ENCODE data around the gene YPEL5.

The YPEL5 gene

GRCh38 chr2:30201990-30202389 lies 55.2 kb downstream of the YPEL5 start:
- DNase-seq (ENCODE audit: low read depth in 4 of 4, low spot score in 1 of 4): no peak

- no peak for DNase-seq (ENCODE audit: low read depth in 4 of 4, low spot score in 1 of 4)
These were observed 56.3 kb downstream of the YPEL5 start for GRCh38 chr2:30203156-30203555.

- no peak for DNase-seq (ENCODE audit: low read depth in 4 of 4, low spot score in 1 of 4)
These were observed 57.5 kb downstream of the YPEL5 start for GRCh38 chr2:30204281-30204680.

GRCh38 chr2:30205456-30205855 lies 58.6 kb downstream of the YPEL5 start:
- DNase-seq (ENCODE audit: low read depth in 4 of 4, low spot score in 1 of 4): no peak

DNA sequence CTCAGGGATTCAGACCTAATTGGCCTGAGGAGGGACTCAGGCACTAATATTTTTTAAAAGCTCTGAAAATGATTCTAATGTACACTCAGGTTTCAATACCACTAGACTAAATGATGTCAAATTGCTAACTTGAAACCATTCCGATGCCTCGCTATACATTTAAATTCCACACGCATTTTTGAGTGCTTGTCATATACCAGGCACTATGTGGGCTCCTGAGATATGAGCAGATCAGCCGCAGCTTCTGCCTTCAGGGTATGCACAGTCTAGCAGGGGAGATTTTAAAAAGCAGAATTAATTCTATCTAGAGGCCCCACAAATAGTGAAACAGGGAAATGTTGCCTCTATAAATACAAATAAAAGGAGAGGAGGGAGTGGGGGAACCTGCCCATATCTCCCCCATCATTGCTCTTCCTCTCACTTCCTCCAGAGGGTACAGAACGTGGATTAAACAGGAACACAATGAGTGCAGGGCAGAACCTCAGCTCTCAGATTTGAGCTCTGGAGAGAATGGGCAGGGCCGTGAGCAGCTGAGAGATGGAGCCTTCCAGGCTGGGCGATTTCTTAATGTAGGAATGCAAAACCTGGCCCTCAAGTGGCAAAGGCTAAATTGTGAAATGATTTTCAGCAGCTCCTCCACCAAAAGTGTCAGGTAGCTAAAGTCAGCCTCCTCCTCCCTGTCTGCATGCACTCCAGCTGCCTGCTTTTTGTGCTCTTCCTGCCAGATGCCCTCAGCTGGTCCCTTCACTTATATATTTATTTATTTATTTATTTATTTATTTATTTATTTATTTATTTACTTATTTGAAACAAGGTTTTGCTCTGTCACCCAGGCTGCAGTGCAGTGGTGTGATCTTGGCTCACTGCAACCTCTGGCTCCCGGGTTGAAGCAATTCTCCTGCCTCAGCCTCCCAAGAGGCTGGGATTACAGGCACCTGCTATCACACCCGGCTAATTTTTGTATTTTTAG lies 59.9 kb downstream of the YPEL5 start:
- DNase-seq (ENCODE audit: low read depth in 4 of 4, low spot score in 1 of 4): no peak

- no peak for DNase-seq (ENCODE audit: low read depth in 4 of 4, low spot score in 1 of 4)
These were observed 61.6 kb downstream of the YPEL5 start for GRCh38 chr2:30208453-30208852.

- no peak for DNase-seq (ENCODE audit: low read depth in 4 of 4, low spot score in 1 of 4)
These were observed 62.4 kb downstream of the YPEL5 start for GRCh38 chr2:30209227-30209626.
